PC-3 (cell line): ENCODE measurements around the gene RALGPS1. TPM values are rescaled to one million over a fixed set of nuclear protein-coding genes. Genes with fewer than 3 reads are reported as not detected.

ENCODE experiments used
- ATAC-seq: fragments of 200-7000 bp; cut with Tn5 transposase; 2 replicates; pipeline ENCODE4 v1.9.1; 2020; ENCODE audit warnings: mild to moderate bottlenecking, moderate library complexity
- BruUV-seq: library from RNA; stranded (reverse); fragments of 400-500 nt; replicated peaks from 2 replicates; lab custom pipeline; 2021; lab: Mats Ljungman, UMichigan
- CTCF ChIA-PET: fragments of 300-600 bp; sonication (Branson Sonifier 250); formaldehyde crosslinking; loops from one replicate; lab custom pipeline; 2022; ENCODE audit warnings: antibody characterized with exemption; lab: Charles Lee
- POLR2A ChIA-PET: fragments of 300-600 bp; sonication (Branson Sonifier 250); formaldehyde crosslinking; loops from one replicate; lab custom pipeline; 2022; ENCODE audit warnings: antibody characterized with exemption; ENCODE audit not compliant: unreplicated experiment; lab: Charles Lee
- DNase-seq: peaks from one replicate; pipeline ENCODE4 v3.0.0-alpha.2; 2015
- H2AFZ ChIP-seq: fragments of 300-600 bp; sonication (generic); 2 replicates; pipeline ENCODE4 v1.6.0; 2016; ENCODE audit warnings: antibody characterized with exemption, low read length
- H3F3A ChIP-seq: fragments of 300-600 bp; sonication (generic); one replicate; pipeline ENCODE4 v1.6.0; 2017; ENCODE audit warnings: antibody characterized with exemption, low read length, control low read depth, mild to moderate bottlenecking; ENCODE audit not compliant: unreplicated experiment
- H3K27ac ChIP-seq: fragments of 300-600 bp; sonication (generic); 2 replicates; pipeline ENCODE4 v1.5.1; 2016; ENCODE audit warnings: mild to moderate bottlenecking, low read length
- H3K27me3 ChIP-seq: fragments of 300-600 bp; sonication (generic); 2 replicates; pipeline ENCODE4 v1.6.1; 2016; ENCODE audit warnings: low read length, mixed read lengths
- H3K36me3 ChIP-seq: fragments of 300-600 bp; sonication (generic); 2 replicates; pipeline ENCODE4 v1.6.1; 2016; ENCODE audit warnings: low read depth, mixed run types, low read length, mixed read lengths
- H3K4me1 ChIP-seq: fragments of 300-600 bp; sonication (generic); 2 replicates; pipeline ENCODE4 v1.5.1; 2016; ENCODE audit warnings: low read length; ENCODE audit not compliant: insufficient read depth
- H3K4me2 ChIP-seq: fragments of 300-600 bp; sonication (generic); 2 replicates; pipeline ENCODE4 v1.6.0; 2016; ENCODE audit warnings: low read length
- H3K4me3 ChIP-seq: fragments of 300-600 bp; sonication (generic); 2 replicates; pipeline ENCODE4 v1.5.1; 2016; ENCODE audit warnings: mild to moderate bottlenecking, low read length, mixed read lengths
- H3K79me2 ChIP-seq: fragments of 300-600 bp; sonication (generic); 2 replicates; pipeline ENCODE4 v1.6.1; 2017; ENCODE audit warnings: low read length, mixed read lengths
- H3K9ac ChIP-seq: fragments of 300-600 bp; sonication (generic); 2 replicates; pipeline ENCODE4 v1.6.0; 2016; ENCODE audit warnings: mild to moderate bottlenecking, low read length
- H3K9me2 ChIP-seq: fragments of 300-600 bp; sonication (generic); replicated peaks from 2 replicates; pipeline ENCODE4 v1.6.1; 2016; ENCODE audit warnings: mixed run types, low read length, mixed read lengths
- H3K9me3 ChIP-seq: fragments of 300-600 bp; sonication (generic); 2 replicates; pipeline ENCODE4 v1.6.1; 2016; ENCODE audit warnings: low read length, mixed read lengths
- H4K20me1 ChIP-seq: fragments of 300-600 bp; sonication (generic); 2 replicates; pipeline ENCODE4 v1.6.1; 2016; ENCODE audit warnings: low read length, mixed read lengths
- CTCF ChIP-seq: fragments of 300-600 bp; sonication (generic); conservative IDR thresholded peaks from 2 replicates; pipeline ENCODE4 v1.5.1; 2017; ENCODE audit warnings: antibody characterized with exemption, low read depth, mild to moderate bottlenecking, low read length
- EZH2 ChIP-seq: fragments of 300-600 bp; sonication (generic); IDR thresholded peaks from one replicate; pipeline ENCODE4 v1.6.1; 2017; ENCODE audit warnings: antibody characterized with exemption, mild to moderate bottlenecking, low read length; ENCODE audit not compliant: unreplicated experiment
- EZH2phosphoT487 ChIP-seq: fragments of 300-600 bp; sonication (generic); IDR thresholded peaks from 2 replicates; pipeline ENCODE4 v1.6.1; 2018; ENCODE audit warnings: mild to moderate bottlenecking, antibody characterized with exemption, low read length, borderline replicate concordance
- intact Hi-C: fragments of 100-400 bp; cut with micrococcal nuclease; formaldehyde crosslinking; loops from 2 replicates; pipeline ENCODE4 v1.9.0; 2023
- total RNA-seq: library from RNA; depleted of rRNA; stranded (reverse); fragments of >200 nt; gene quantifications from 2 replicates; pipeline ENCODE4 v1.2.3, GENCODE V29; 2014

Gene RALGPS1
- total RNA-seq, 1 experiment from 2014 or later = 10.2 TPM

- TF ChIP-seq EZH2 = no peak
- no peak for TF ChIP-seq CTCF
- TF ChIP-seq EZH2phosphoT487 = no peak
- Histone ChIP-seq H2AFZ (no peak overlapping the region), H3K4me1 (peaks cover 11% of the 10 kb centered on the region), H3K79me2 (no peaks in the 10 kb centered on the region), H3K36me3 (no peaks in the 10 kb centered on the region), H3K4me2 (no peak overlapping the region), H3K9ac (no peak overlapping the region), H3K9me2 (no peaks in the 10 kb centered on the region), H3K9me3 (no peaks in the 10 kb centered on the region), H3K27me3 (no peaks in the 10 kb centered on the region), H3F3A (no peaks in the 10 kb centered on the region), H4K20me1 (no peaks in the 10 kb centered on the region), H3K27ac (no peak overlapping the region), H3K4me3 (no peak overlapping the region)
- ChIA-PET CTCF (no interaction called here), POLR2A (no interaction called here)
- no peak for ATAC-seq
- no peak for DNase-seq
- BruUV-seq = no TSS peak
- intact Hi-C loops = no loop called here
These were observed 254.4 kb downstream of the RALGPS1 start for GRCh38 chr9:127168756-127169574.

- H3F3A ChIP-seq = no peaks in the 10 kb centered on the region
- TF ChIP-seq EZH2 (no peak), EZH2phosphoT487 (no peak), CTCF (no peak)
- H3K36me3 ChIP-seq = no peaks in the 10 kb centered on the region
- no peaks in the 10 kb centered on the region for H3K79me2 ChIP-seq
- BruUV-seq = no TSS peak
- H2AFZ ChIP-seq = no peak overlapping the region
- H3K9me2 ChIP-seq = no peaks in the 10 kb centered on the region
- H4K20me1 ChIP-seq = no peaks in the 10 kb centered on the region
- ATAC-seq = no peak
- no peak overlapping the region for H3K27ac ChIP-seq
- DNase-seq = no peak
- H3K4me3 ChIP-seq = no peak overlapping the region
- ChIA-PET CTCF (no interaction called here), POLR2A (no interaction called here)
- intact Hi-C loops = no loop called here
- H3K9me3 ChIP-seq = no peaks in the 10 kb centered on the region
- no peaks in the 10 kb centered on the region for H3K27me3 ChIP-seq
- H3K9ac ChIP-seq = no peak overlapping the region
- H3K4me2 ChIP-seq = no peak overlapping the region
- peaks cover 11% of the 10 kb centered on the region for H3K4me1 ChIP-seq
These were observed 254.9 kb downstream of the RALGPS1 start for GRCh38 chr9:127169575-127169883.

DNA sequence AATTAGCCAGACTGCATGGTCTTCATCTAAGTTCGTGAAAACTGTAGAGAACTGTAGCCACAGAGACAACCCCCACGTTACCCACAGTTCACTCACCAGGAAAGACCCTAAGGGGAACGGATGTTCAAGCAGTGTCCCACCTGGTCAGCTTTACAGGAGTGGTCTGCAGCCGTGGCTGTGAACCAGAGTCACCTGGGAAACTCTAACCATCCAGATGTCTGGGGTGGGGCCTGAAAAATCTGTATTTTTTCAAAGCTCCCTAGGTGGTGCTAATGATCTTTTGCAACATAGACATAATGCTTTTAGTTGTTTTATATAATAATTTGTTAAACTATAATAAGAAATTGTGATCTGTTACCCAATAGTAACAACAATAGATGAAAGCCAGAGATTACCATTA is 255.5 kb downstream of the RALGPS1 start:
- H2AFZ ChIP-seq = no peak overlapping the region
- H3K4me3 ChIP-seq = no peak overlapping the region
- no peaks in the 10 kb centered on the region for H3F3A ChIP-seq
- no peaks in the 10 kb centered on the region for H3K27me3 ChIP-seq
- POLR2A ChIA-PET = no interaction called here
- H3K27ac ChIP-seq = no peak overlapping the region
- no peak for ATAC-seq
- intact Hi-C loops = no loop called here
- peaks cover 11% of the 10 kb centered on the region for H3K4me1 ChIP-seq
- H3K36me3 ChIP-seq = no peaks in the 10 kb centered on the region
- no peak for DNase-seq
- H3K4me2 ChIP-seq = no peak overlapping the region
- no peaks in the 10 kb centered on the region for H3K79me2 ChIP-seq
- H3K9ac ChIP-seq = no peak overlapping the region
- CTCF ChIA-PET = no interaction called here
- H3K9me3 ChIP-seq = no peaks in the 10 kb centered on the region
- no peaks in the 10 kb centered on the region for H3K9me2 ChIP-seq
- no TSS peak for BruUV-seq
- no peaks in the 10 kb centered on the region for H4K20me1 ChIP-seq
- TF ChIP-seq EZH2phosphoT487 = no peak
- no peak for TF ChIP-seq EZH2
- TF ChIP-seq CTCF = no peak
